ENCODE measurements around the gene STAMBP. TPM values are rescaled to one million over a fixed set of nuclear protein-coding genes. Genes with fewer than 3 reads are reported as not detected.
"Not testable (repeated sequence)": the region's sequence is repeated elsewhere in the genome, so short reads cannot be mapped to it uniquely, and the experiment has no call there.

Gene STAMBP
- total RNA-seq, 3 donors from 2014 or later: 29.5 to 37.2 (median 30.3) TPM

- no peak for ATAC-seq
- DNase-seq: no peak
- no peaks in the 10 kb centered on the region for H3K9me3 Mint-ChIP-seq
- H3K4me3 Mint-ChIP-seq: no peak overlapping the region
- H3K27me3 Mint-ChIP-seq (ENCODE audit: low read depth): no peaks in the 10 kb centered on the region
- H3K36me3 Mint-ChIP-seq (ENCODE audit: insufficient read depth): peaks cover 43% of the 10 kb centered on the region
- H3K4me1 Mint-ChIP-seq (ENCODE audit: low read depth): peaks cover 4% of the 10 kb centered on the region
Observed at GRCh38 chr2:73850009-73850408, 21.2 kb downstream of the STAMBP start.

- Mint-ChIP-seq H3K36me3 (ENCODE audit: insufficient read depth) (peaks cover 51% of the 10 kb centered on the region), H3K9me3 (no peaks in the 10 kb centered on the region), H3K4me3 (no peak overlapping the region), H3K4me1 (ENCODE audit: low read depth) (peaks cover 7% of the 10 kb centered on the region), H3K27me3 (ENCODE audit: low read depth) (no peaks in the 10 kb centered on the region)
- no peak for DNase-seq
- no peak for ATAC-seq
Observed at GRCh38 chr2:73851274-73851673, 22.5 kb downstream of the STAMBP start.

GRCh38 chr2:73852020-73852419 lies 23.3 kb downstream of the STAMBP start:
- ATAC-seq: peak; percentile 67 to 86
- DNase-seq: no peak

GRCh38 chr2:73855526-73855925 lies 26.8 kb downstream of the STAMBP start:
- H3K4me1 Mint-ChIP-seq (ENCODE audit: low read depth): peaks cover 19% of the 10 kb centered on the region
- DNase-seq: no peak
- H3K36me3 Mint-ChIP-seq (ENCODE audit: insufficient read depth): peaks cover 50% of the 10 kb centered on the region
- H3K9me3 Mint-ChIP-seq: no peaks in the 10 kb centered on the region
- H3K27me3 Mint-ChIP-seq (ENCODE audit: low read depth): no peaks in the 10 kb centered on the region
- H3K4me3 Mint-ChIP-seq: no peak overlapping the region
- no peak for ATAC-seq

More at GRCh38 chr2:73852020-73852419, 23.3 kb downstream of the STAMBP start:
- no peaks in the 10 kb centered on the region for H3K9me3 Mint-ChIP-seq
- no peak overlapping the region for H3K4me3 Mint-ChIP-seq
- H3K36me3 Mint-ChIP-seq (ENCODE audit: insufficient read depth): peaks cover 55% of the 10 kb centered on the region
- H3K27me3 Mint-ChIP-seq (ENCODE audit: low read depth): no peaks in the 10 kb centered on the region
- peaks cover 8% of the 10 kb centered on the region for H3K4me1 Mint-ChIP-seq (ENCODE audit: low read depth)

- peaks cover 50% of the 10 kb centered on the region for H3K36me3 Mint-ChIP-seq (ENCODE audit: insufficient read depth)
- ATAC-seq: no peak
- H3K27me3 Mint-ChIP-seq (ENCODE audit: low read depth): no peaks in the 10 kb centered on the region
Observed at GRCh38 chr2:73856214-73856613, 27.5 kb downstream of the STAMBP start.

GRCh38 chr2:73859721-73860586 lies 31.2 kb downstream of the STAMBP start:
- Mint-ChIP-seq H3K4me3 (no peak overlapping the region), H3K27me3 (ENCODE audit: low read depth) (no peaks in the 10 kb centered on the region), H3K36me3 (ENCODE audit: insufficient read depth) (peaks cover 65% of the 10 kb centered on the region), H3K4me1 (ENCODE audit: low read depth) (peaks cover 16% of the 10 kb centered on the region), H3K9me3 (no peaks in the 10 kb centered on the region)
- DNase-seq: no peak
- ATAC-seq: peak; percentile 100

More at GRCh38 chr2:73856214-73856613, 27.5 kb downstream of the STAMBP start:
- H3K4me3 Mint-ChIP-seq: no peak overlapping the region
- no peaks in the 10 kb centered on the region for H3K9me3 Mint-ChIP-seq
- H3K4me1 Mint-ChIP-seq (ENCODE audit: low read depth): peaks cover 18% of the 10 kb centered on the region
- no peak for DNase-seq

GRCh38 chr2:73862987-73863386 lies 34.2 kb downstream of the STAMBP start:
- H3K9me3 Mint-ChIP-seq: no peaks in the 10 kb centered on the region
- H3K4me1 Mint-ChIP-seq (ENCODE audit: low read depth): peaks cover 13% of the 10 kb centered on the region
- no peak for DNase-seq
- no peak for ATAC-seq
- peaks cover 48% of the 10 kb centered on the region for H3K36me3 Mint-ChIP-seq (ENCODE audit: insufficient read depth)
- no peaks in the 10 kb centered on the region for H3K27me3 Mint-ChIP-seq (ENCODE audit: low read depth)
- H3K4me3 Mint-ChIP-seq: no peak overlapping the region

- Mint-ChIP-seq H3K36me3 (ENCODE audit: insufficient read depth) (peaks cover 23% of the 10 kb centered on the region), H3K4me1 (ENCODE audit: low read depth) (no peaks in the 10 kb centered on the region), H3K9me3 (no peaks in the 10 kb centered on the region), H3K27me3 (ENCODE audit: low read depth) (no peaks in the 10 kb centered on the region), H3K4me3 (no peak overlapping the region)
- DNase-seq: no peak
- no peak for ATAC-seq
Observed at GRCh38 chr2:73868204-73868978, 39.6 kb downstream of the STAMBP start.

- H3K9me3 Mint-ChIP-seq: no peaks in the 10 kb centered on the region
- H3K27me3 Mint-ChIP-seq (ENCODE audit: low read depth): no peaks in the 10 kb centered on the region
- no peak overlapping the region for H3K4me3 Mint-ChIP-seq
- peaks cover 11% of the 10 kb centered on the region for H3K36me3 Mint-ChIP-seq (ENCODE audit: insufficient read depth)
- no peaks in the 10 kb centered on the region for H3K4me1 Mint-ChIP-seq (ENCODE audit: low read depth)
- DNase-seq (no peak), ATAC-seq (no peak)
Observed at GRCh38 chr2:73870084-73870483, 41.3 kb downstream of the STAMBP start.

GRCh38 chr2:73877071-73877802 lies 48.5 kb downstream of the STAMBP start:
- DNase-seq: no peak
- Mint-ChIP-seq H3K9me3 (no peaks in the 10 kb centered on the region), H3K4me3 (no peak overlapping the region), H3K27me3 (ENCODE audit: low read depth) (no peaks in the 10 kb centered on the region), H3K4me1 (ENCODE audit: low read depth) (no peaks in the 10 kb centered on the region), H3K36me3 (ENCODE audit: insufficient read depth) (no peaks in the 10 kb centered on the region)
- no peak for ATAC-seq

GRCh38 chr2:73877984-73878383 lies 49.2 kb downstream of the STAMBP start:
- not testable (repeated sequence) for H3K4me1 Mint-ChIP-seq (ENCODE audit: low read depth); H3K36me3 Mint-ChIP-seq (ENCODE audit: insufficient read depth); H3K4me3 Mint-ChIP-seq; H3K9me3 Mint-ChIP-seq; DNase-seq; ATAC-seq; H3K27me3 Mint-ChIP-seq (ENCODE audit: low read depth)

GRCh38 chr2:73885406-73885805 lies 56.6 kb downstream of the STAMBP start:
- Mint-ChIP-seq H3K36me3 (ENCODE audit: insufficient read depth) (no peaks in the 10 kb centered on the region), H3K4me3 (no peak overlapping the region), H3K27me3 (ENCODE audit: low read depth) (peaks cover 3% of the 10 kb centered on the region)

GRCh38 chr2:73886357-73886756 lies 57.6 kb downstream of the STAMBP start:
- Mint-ChIP-seq H3K4me3 (no peak overlapping the region), H3K4me1 (ENCODE audit: low read depth) (peaks cover 21% of the 10 kb centered on the region), H3K36me3 (ENCODE audit: insufficient read depth) (no peaks in the 10 kb centered on the region), H3K9me3 (no peaks in the 10 kb centered on the region), H3K27me3 (ENCODE audit: low read depth) (peaks cover 3% of the 10 kb centered on the region)
- no peak for DNase-seq
- ATAC-seq: peak; percentile 91 to 94

More at GRCh38 chr2:73885406-73885805, 56.6 kb downstream of the STAMBP start:
- ATAC-seq: no peak
- no peak for DNase-seq
- Mint-ChIP-seq H3K9me3 (no peaks in the 10 kb centered on the region), H3K4me1 (ENCODE audit: low read depth) (peaks cover 21% of the 10 kb centered on the region)
